Stimulated activated CD4-positive, alpha-beta T cell treated with anti-CD3 and anti-CD28 coated beads, Interleukin-15, amount 100 ng/mL, for 24 hours (primary cell): ENCODE results near the gene THAP6.
"Not testable (repeated sequence)": the region's sequence is repeated elsewhere in the genome, so short reads cannot be mapped to it uniquely, and the experiment has no call there.

Experiments used
- DNase-seq: peaks from one replicate; pipeline ENCODE4 v3.0.0-alpha.2; 2020

THAP6 gene

GRCh38 chr4:75514131-75514948 is at the start of gene THAP6, which contains the start of gene RCHY1:
Gene THAP6, plus strand, starts transcription at chr4:75514473. Its CDS starts 980 bp downstream, at chr4:75515453.
Gene RCHY1, minus strand, starts transcription at chr4:75514403. Its CDS starts 117 bp downstream, at chr4:75514286.
- peak; percentile 96 for DNase-seq

- no peak for DNase-seq
These were observed 44.4 kb upstream of the THAP6 start for GRCh38 chr4:75469896-75470295.

DNA sequence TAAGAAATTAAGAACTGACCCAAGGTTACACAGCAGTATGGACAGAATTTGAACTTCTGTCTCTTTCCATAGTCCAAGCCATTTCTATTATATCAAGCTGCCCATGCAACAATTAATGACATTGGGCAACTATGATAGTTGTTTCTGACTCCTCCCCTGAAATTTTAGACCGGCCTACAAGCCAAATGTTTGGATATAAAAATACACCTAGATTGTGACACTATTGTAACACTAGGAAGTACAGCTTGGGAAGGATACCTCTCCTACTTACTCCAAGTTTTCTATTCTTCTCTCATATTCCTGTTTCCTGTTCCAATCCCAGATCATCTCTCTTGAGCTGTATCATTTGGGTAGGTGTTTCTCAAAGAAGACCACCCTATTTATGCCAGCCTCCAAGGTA is 43.5 kb upstream of the THAP6 start:
- DNase-seq: no peak

DNA sequence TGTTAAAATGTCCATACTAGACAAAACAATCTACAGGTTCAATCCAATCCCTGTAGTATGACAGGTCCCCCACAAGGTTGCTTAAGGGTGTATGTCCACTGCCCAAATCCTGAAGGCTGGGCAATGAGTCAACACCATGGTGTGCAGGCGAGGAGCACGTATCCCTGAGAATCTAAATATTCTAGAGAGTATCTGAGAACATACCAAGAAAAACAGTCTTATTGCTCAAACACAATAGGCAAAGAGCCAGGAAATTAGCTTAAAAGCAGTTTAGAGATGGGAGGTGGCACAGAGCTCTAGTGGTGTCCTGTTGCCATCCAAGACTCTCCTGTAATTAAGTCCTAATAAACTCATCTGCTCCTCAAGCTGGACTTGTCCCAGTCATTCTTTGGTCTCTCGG is 37.1 kb upstream of the THAP6 start:
- DNase-seq: no peak

DNA sequence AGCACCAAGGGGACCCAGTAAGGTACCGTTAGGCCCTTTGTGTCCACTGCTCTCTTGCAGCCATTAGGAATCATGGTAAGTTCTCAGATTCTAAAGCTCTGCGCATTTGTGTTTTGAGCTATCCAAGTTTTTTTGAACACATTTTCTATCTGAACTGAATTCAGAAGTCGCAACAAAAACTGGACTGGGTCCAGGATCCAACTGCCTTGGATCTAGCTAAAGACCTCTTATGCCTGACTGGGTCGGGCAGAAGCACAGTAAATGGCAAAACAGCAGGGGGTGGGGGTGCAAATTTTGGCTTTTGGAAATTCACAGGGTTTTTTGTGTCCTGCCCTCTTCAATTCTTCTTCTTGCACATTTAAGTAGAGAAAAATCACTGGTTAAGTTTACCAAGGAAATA is 30.1 kb upstream of the THAP6 start:
- no peak for DNase-seq

DNA sequence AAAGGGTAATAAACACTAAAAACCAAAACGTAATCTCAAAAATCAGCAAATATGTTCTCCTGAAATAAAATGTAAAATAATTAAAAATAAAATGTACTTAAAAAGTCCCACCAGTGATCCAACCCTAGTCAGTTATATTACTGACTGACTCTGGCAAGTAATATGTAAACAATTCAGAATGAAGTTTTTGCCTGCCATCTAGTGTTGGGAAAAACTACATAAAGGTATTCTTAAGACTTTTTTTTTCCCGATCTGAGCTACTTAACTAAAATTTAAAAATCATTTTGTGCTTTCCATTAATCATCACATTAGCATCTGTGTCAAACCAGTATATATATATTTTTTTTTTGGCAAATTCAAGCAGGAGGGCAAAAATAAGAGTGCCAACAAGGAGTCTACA is 24.1 kb upstream of the THAP6 start:
- DNase-seq: no peak

DNA sequence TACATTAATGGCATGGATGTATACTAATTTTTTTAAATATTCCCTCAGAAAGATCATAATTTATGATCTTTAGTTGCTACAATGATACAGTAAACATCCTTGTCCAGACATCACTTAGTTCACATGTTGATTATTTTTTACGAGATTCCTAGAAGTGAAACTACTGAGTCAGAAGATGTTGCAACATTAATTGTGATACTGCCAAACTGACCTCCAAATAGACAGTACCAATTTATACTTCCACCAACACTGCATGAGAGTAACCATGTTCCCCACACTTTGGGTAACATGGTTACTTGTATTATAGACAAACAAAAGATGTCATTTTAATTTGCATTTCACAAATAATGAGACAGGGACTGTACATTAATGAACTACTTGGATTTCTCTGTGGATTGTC is 19.7 kb upstream of the THAP6 start:
- DNase-seq: no peak

DNA sequence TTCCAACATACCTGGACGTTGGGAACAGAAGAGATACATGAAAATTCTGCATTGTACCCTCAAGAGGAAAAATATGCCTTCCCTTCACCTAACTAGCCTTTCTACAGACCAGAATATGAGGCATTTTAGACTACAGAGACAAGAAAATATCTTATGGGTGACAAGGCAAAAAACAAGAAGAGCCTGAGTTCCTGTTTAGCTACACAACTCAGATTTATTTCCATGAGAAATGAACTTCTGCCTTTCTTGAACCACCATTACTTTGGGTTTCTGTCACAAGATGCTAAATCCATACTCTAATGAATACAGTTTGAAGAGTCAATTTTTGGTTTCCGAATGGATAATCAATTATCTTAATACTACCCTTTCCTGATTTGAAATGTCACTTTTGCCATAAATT is 18.8 kb upstream of the THAP6 start:
- no peak for DNase-seq

- no peak for DNase-seq
These were observed 17.9 kb upstream of the THAP6 start for GRCh38 chr4:75496406-75496805.

- DNase-seq: no peak
These were observed 17.1 kb upstream of the THAP6 start for GRCh38 chr4:75497133-75497532.

DNA sequence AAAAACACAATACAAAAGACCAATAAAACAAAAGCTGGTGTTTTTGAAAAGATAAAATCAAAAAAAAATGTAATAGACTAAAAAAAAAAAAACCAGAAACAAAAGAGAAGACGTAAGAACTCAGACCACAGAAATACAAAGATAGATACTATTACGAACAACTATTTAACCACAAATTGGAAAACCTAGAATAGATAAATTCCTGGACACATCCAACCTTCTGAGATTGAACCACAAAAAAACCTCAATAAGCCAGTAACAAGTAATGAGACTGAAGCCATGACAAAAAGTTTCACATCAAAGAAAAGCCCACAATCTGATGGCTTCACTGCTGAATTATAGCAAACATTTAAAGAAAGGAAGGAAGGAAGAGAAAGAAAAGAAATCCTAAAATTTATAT is 16.2 kb upstream of the THAP6 start:
- no peak for DNase-seq

DNA sequence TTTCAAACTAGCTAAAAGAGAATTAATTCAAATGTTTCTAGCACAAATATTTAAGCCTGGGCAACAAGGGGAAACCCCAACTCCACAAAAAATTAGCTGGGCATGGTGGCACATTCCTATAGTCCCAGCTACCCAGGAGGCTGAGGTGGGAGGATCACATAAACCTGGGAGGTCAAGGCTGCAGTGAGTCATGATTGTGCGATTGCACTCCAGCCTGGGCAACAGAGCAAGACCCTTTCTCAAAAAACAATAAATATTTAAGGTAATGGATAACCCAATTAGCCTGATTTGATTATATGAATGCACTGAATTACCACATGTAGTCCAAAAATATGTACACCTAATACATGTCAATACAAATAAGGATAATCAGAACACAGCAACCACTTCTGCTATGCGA is 14.4 kb upstream of the THAP6 start:
- DNase-seq: no peak

GRCh38 chr4:75502671-75503070 is 11.6 kb upstream of the THAP6 start:
- no peak for DNase-seq

- no peak for DNase-seq
These were observed 8.6 kb upstream of the THAP6 start for GRCh38 chr4:75505630-75506029.

- not testable (repeated sequence) for DNase-seq
These were observed 4.7 kb upstream of the THAP6 start for GRCh38 chr4:75509592-75509991.

- no peak for DNase-seq
These were observed 2.4 kb upstream of the THAP6 start for GRCh38 chr4:75511841-75512240.

DNA sequence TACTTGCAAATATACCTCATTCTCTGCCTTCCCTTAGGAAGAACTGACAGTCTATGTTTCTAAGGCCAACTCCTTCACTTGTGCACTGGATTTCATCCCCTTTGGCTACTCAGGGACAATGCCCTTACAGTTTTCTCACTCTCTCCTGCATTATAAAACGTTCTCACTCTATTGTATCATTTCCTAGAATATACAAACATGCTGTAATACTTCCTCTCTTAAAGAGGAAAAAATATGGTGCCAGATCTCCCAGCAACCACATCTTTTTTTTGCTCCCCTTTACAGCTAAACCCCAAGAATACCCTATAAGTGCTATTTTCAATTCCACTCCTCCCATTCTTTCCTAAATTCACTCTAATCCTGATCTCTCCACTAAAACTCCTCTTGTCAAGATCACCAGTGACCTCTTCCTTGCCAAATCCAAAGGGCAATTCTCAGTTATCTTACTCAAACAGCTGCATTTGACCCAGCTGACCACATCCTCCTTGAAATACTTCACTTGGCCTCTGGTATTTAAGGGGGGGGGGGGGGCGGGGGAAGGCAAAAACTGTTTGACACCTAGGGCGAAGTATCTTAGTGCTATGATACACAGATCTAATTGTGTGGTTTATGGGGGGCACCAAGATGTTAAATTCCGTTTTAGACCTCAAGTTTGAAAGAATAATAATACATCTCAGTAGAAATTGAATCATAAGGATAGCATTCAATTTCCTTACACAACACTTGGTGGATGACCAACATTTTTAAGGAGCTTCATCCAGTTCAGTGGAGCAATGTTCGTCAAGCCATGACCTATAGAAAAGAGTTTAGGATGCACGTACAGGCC is 1.7 kb upstream of the THAP6 start:
- DNase-seq: no peak

DNA sequence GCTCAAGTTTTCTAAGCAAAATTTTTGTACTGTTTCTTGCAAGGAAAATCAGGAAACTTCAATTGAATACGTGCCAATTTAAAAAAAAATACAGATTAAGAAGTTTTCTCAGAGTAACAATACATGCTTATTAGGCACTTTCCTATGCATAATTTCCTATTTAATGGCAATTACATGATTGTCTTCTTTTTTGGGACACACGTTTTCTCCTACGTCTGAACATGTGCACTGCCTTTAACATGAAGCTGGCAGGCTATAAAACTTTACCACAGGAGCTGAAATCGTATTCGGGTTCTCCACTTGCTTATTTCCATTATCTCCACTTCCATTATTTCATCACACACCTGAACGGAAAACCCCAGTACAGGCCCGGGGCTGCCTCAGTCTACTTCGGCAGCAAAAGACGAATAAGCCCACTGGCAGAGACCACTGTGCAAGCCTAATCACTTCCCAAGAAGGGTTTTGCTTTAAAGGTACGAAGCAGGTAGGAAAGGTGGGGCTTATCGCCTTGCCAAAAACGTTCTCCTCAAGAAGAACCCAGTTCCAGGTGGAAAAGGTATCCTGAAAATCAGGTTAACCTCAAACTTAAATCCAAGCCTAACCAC is 645 bp upstream of the THAP6 start:
- no peak for DNase-seq

DNA sequence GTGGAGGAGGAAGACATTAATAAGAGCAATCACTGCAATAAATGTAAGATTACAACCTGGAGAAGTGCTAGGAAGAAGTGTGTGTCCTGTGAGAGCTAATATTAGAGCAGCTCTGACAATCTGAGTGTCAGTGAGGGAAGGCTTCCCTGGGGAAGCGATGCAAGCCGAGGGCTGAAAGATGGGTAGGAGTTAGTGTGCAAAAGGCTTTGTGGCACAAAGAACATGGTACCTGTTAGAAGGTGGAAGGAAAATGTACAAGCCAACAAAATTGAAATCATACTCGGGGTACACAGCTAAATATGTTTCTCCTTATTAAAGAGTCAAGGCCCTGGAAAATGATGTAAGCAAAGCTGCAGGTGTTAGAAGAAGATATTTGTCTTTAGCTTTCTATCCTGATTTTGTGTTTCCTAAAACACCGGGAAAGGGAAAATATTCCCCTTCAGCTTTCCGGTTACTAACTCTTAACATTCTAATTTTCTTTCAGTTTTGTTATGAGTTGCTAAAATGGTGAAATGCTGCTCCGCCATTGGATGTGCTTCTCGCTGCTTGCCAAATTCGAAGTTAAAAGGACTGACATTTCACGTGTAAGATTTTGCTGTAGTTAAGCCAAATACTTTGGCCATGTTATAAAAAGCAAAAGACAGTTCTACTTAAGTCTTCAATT is 808 bp downstream of the THAP6 start:
- peak; percentile 26 for DNase-seq

DNA sequence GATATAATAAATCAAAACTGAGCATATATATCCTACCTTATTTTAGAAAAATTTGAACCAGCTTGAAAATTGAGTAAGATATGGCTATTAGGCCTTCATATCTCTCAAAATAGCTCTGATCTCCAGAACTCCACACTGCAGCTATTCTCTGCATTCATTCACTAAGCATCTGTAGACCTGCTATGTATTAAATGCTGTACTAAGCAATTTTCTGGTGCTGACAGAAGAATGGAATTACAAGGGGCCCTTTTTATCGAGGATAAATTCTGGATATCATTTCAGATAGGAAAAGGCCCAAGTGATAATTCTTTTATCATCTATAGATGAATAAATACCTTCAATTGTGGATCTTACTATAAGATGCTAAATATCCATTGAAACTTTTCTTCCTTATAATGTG is 1.9 kb downstream of the THAP6 start:
- no peak for DNase-seq

- DNase-seq: not testable (repeated sequence)
These were observed 5.2 kb downstream of the THAP6 start for GRCh38 chr4:75519452-75519851.

DNA sequence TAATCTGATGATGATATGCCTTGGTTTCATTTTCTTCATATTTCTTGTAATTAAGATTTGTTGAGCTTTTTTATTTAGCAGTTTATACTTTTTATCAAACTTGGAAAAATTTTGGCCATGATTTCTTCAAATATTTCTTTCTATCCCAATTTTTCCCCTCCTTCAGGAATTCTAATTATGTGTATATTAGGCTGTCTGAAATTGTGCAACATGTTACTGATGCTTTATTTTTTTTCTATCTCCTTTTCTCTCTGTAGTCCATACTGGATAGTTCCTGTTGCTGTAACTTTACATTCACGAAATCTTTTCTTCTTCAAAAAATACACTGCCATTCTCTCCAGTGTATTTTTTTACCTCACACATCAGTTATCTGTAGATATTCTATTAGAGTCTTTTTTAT is 10.8 kb downstream of the THAP6 start:
- no peak for DNase-seq

DNA sequence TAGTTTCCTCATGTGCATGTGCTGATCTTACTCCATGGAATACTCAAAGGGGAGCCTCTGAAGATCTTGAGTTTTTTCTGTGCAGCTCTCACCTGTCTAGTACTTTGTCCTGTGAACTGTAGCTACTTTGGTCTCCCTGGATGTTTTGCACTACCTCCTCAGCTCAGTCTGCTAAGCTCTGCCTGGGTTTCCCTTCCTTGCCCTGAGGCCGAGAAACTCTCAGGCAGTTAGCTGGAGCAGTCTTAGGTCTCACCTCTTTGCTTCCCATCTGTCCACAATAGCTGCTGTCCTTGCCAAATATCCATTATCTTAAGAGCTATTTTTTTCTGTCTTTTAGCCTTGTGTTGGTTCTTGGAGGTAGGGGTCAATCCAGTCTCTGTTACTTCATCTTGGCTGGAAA is 11.6 kb downstream of the THAP6 start:
- DNase-seq: no peak
